K562 (cell line): Measurements from ENCODE around the gene ATP13A4.

Source experiments
- ATF1 ChIP-seq, 2 experiments: fragments of 450-650 bp in 1 of 2; IDR thresholded peaks; 2 replicates each; pipeline ENCODE4 v1.6.1; 2016; ENCODE audit warnings: missing compliant biosample characterization in 1 of 2, missing genetic modification characterization in 1 of 2
- CTCF ChIP-seq, 3 experiments: IDR thresholded peaks in 2 of 3; conservative IDR thresholded peaks in 1 of 3; 2 replicates each; pipeline ENCODE4 v1.5.1; 2011 to 2012; ENCODE audit warnings: low read length in 3 of 3, mild to moderate bottlenecking in 3 of 3, control low read depth in 2 of 3, improper control_type of control experiment in 1 of 3, inconsistent platforms in 1 of 3, low read depth in 1 of 3, mixed read lengths in 1 of 3, moderate library complexity in 1 of 3; ENCODE audit not compliant: insufficient read depth in 2 of 3
- HEY1 ChIP-seq: fragments of 250-450 bp; sonication (Bioruptor Pico); IDR thresholded peaks from 2 replicates; pipeline ENCODE4 v1.5.0; 2020; ENCODE audit warnings: mild to moderate bottlenecking, moderate library complexity, borderline replicate concordance
- MYC ChIP-seq, 2 experiments: fragments of 250-450 bp in 1 of 2; sonication (Bioruptor Pico) in 1 of 2; IDR thresholded peaks; 2 replicates each; pipeline versions ENCODE4 v1.5.1 to v1.6.1; 2012 to 2021; ENCODE audit warnings: low read depth in 2 of 2, borderline replicate concordance in 1 of 2, improper control_type of control experiment in 1 of 2, low read length in 1 of 2, mild to moderate bottlenecking in 1 of 2, moderate library complexity in 1 of 2
- STAT5B ChIP-seq: fragments of 250-450 bp; sonication (Bioruptor Pico); IDR thresholded peaks from 2 replicates; pipeline ENCODE4 v1.8.0; 2021; ENCODE audit warnings: mild to moderate bottlenecking, inconsistent platforms
- TRIM28 ChIP-seq: fragments of 450-650 bp; IDR thresholded peaks from 2 replicates; pipeline ENCODE4 v1.6.1; 2017

- TF ChIP-seq HEY1 (CRISPR knock-in tag) (no peak), STAT5B (CRISPR knock-in tag) (no peak), CTCF (IDR thresholded peaks at IDR 0.05 in 2 of 3, conservative IDR thresholded peaks at IDR 0.05 in 1 of 3; ENCODE audit: insufficient read depth in 2 of 3, low read depth in 1 of 3, low read length in 3 of 3) (no peak), TRIM28 (no peak), MYC (IDR thresholded peaks at IDR 0.05; ENCODE audit: low read depth, low read length) (no peak), MYC (CRISPR knock-in tag; IDR thresholded peaks at IDR 0.05; ENCODE audit: borderline replicate concordance, low read depth) (no peak), ATF1 (CRISPR knock-in tag; IDR thresholded peaks at IDR 0.05) (no peak), ATF1 (tag; IDR thresholded peaks at IDR 0.05) (no peak)
These were observed 179.1 kb downstream of the ATP13A4 start for GRCh38 chr3:193375614-193376013.
